SH-SY5Y (cell line): ENCODE data around the gene HSD17B11.

Source experiments
- GATA2 ChIP-seq: IDR thresholded peaks from 2 replicates; pipeline ENCODE4 v1.6.1; 2011; ENCODE audit warnings: mild to moderate bottlenecking, low read depth, low read length
- GATA3 ChIP-seq: IDR thresholded peaks from 2 replicates; pipeline ENCODE4 v1.6.1; 2011; ENCODE audit warnings: low read depth, mild to moderate bottlenecking, low read length, moderate library complexity

DNA sequence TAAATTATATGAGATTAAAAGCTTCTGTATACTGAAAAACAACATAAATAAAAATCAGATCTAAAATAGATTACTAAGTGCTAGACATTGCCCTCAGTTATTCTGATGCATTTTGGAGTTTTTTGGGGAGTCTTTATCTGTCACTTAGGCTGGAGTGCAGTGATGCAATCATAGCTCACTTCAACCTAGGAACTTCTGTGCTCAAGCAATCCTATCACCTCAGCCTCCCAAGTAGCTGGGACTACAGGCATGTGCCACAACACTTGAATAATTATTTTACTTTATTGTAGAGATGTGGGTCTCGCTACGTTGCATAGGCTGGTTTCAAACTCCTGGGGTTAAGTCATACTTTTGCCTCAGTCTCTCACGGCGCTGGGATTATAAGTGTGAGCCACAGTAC lies 31.7 kb downstream of the HSD17B11 start:
- TF ChIP-seq GATA3 = no peak
- no peak for TF ChIP-seq GATA2
